GM12878 (cell line): ENCODE data around the gene SHROOM2. TPM values are rescaled to one million over a fixed set of nuclear protein-coding genes. Genes with fewer than 3 reads are reported as not detected.

ENCODE experiments used
- ATAC-seq: fragments of 200-7000 bp; cut with Tn5 transposase; 3 replicates; pipeline ENCODE4 v1.9.1; 2020; ENCODE audit warnings: mild to moderate bottlenecking, moderate library complexity
- BruUV-seq: library from RNA; stranded (reverse); fragments of 400-500 nt; replicated peaks from 2 replicates; lab custom pipeline; 2021; lab: Mats Ljungman, UMichigan
- CTCF ChIA-PET: fragments of 300-600 bp; sonication (Branson Sonifier 250); formaldehyde crosslinking; extraction: SDS; loops from one replicate; lab custom pipeline; 2021; ENCODE audit warnings: inconsistent platforms; lab: Yijun Ruan, JAX
- POLR2A ChIA-PET: fragments of 350-600 bp; formaldehyde crosslinking; extraction: SDS; loops from one replicate; lab custom pipeline; 2021; ENCODE audit warnings: inconsistent platforms; lab: Charles Lee
- RAD21 ChIA-PET: fragments of 300-600 bp; sonication (Branson Sonifier 250); formaldehyde crosslinking; loops from one replicate; lab custom pipeline; 2023; ENCODE audit warnings: antibody characterized with exemption; ENCODE audit not compliant: unreplicated experiment; lab: Charles Lee
- SMC1A ChIA-PET: fragments of 300-600 bp; sonication (Branson Sonifier 250); formaldehyde crosslinking; loops from one replicate; lab custom pipeline; 2023; ENCODE audit not compliant: unreplicated experiment, uncharacterized antibody; lab: Charles Lee
- DNase-seq: peaks from one replicate; pipeline ENCODE4 v3.0.0-alpha.2; 2011; ENCODE audit warnings: low read depth, low spot score
- FAIRE-seq: peaks from 3 replicates; lab custom pipeline; 2011; peaks lifted over from hg19 to GRCh38; lab: Jason Lieb, UNC
- H2AFZ ChIP-seq: 2 replicates; pipeline ENCODE4 v1.6.0; 2011; ENCODE audit warnings: low read depth, low read length, control low read depth; ENCODE audit not compliant: control insufficient read depth
- H3K27ac ChIP-seq: 2 replicates; pipeline ENCODE4 v1.5.1; 2011; ENCODE audit warnings: control low read depth; ENCODE audit not compliant: control insufficient read depth, insufficient read depth
- H3K27me3 ChIP-seq, 2 experiments: replicated peaks in 1 of 2; 2 replicates each; pipeline versions ENCODE4 v1.6.0 to v1.6.1; 2011; ENCODE audit warnings: low read length in 1 of 2; ENCODE audit not compliant: control insufficient read depth in 2 of 2, insufficient read depth in 2 of 2
- H3K36me3 ChIP-seq, 2 experiments: 2 replicates each; pipeline ENCODE4 v1.5.1; 2011; ENCODE audit warnings: low read length in 1 of 2; ENCODE audit not compliant: control insufficient read depth in 2 of 2, insufficient read depth in 2 of 2
- H3K4me1 ChIP-seq: 2 replicates; pipeline ENCODE4 v1.6.1; 2011; ENCODE audit warnings: mild to moderate bottlenecking, low read length, moderate library complexity, mixed read lengths; ENCODE audit not compliant: control insufficient read depth, insufficient read depth
- H3K4me2 ChIP-seq: 2 replicates; pipeline ENCODE4 v1.6.0; 2011; ENCODE audit warnings: control low read depth; ENCODE audit not compliant: control insufficient read depth, insufficient read depth
- H3K4me3 ChIP-seq: fragments of 200-600 bp; sonication (generic); 2 replicates; pipeline ENCODE4 v1.5.1; 2016
- H3K79me2 ChIP-seq: 2 replicates; pipeline ENCODE4 v1.6.0; 2011; ENCODE audit warnings: low read length; ENCODE audit not compliant: control insufficient read depth, insufficient read depth
- H3K9ac ChIP-seq: 2 replicates; pipeline ENCODE4 v1.8.0; 2011; ENCODE audit warnings: low read length, control low read depth, mixed read lengths; ENCODE audit not compliant: control insufficient read depth, insufficient read depth
- H3K9me3 ChIP-seq: replicated peaks from 3 replicates; pipeline ENCODE4 v1.5.1; 2011; ENCODE audit warnings: mild to moderate bottlenecking, low read length; ENCODE audit not compliant: control insufficient read depth, insufficient read depth
- H4K20me1 ChIP-seq: 2 replicates; pipeline ENCODE4 v1.6.0; 2011; ENCODE audit not compliant: control insufficient read depth, insufficient read depth
- CHD4 ChIP-seq: fragments of 200-600 bp; sonication (generic); IDR thresholded peaks from 2 replicates; pipeline ENCODE4 v1.6.1; 2016; ENCODE audit warnings: mild to moderate bottlenecking
- CREM ChIP-seq: IDR thresholded peaks from 2 replicates; pipeline ENCODE4 v1.6.1; 2014; ENCODE audit warnings: antibody characterized with exemption, low read depth
- LARP7 ChIP-seq: fragments of 450-650 bp; IDR thresholded peaks from 2 replicates; pipeline ENCODE4 v1.6.1; 2017; ENCODE audit warnings: mild to moderate bottlenecking
- RBBP5 ChIP-seq: fragments of 200-600 bp; sonication (generic); conservative IDR thresholded peaks from 2 replicates; pipeline ENCODE4 v1.6.1; 2016
- TCF3 ChIP-seq: IDR thresholded peaks from 2 replicates; pipeline ENCODE4 v1.6.1; 2012; ENCODE audit warnings: low read depth, mild to moderate bottlenecking, low read length, borderline replicate concordance; ENCODE audit not compliant: insufficient read depth
- ZNF24 ChIP-seq: fragments of 450-650 bp; IDR thresholded peaks from 2 replicates; pipeline ENCODE4 v1.6.1; 2017; ENCODE audit warnings: antibody characterized with exemption, mild to moderate bottlenecking
- WGBS: methylation state at CpG from one replicate; pipeline ENCODE4 v1.1.6; 2016; ENCODE audit warnings: low lambda C conversion rate; ENCODE audit not compliant: insufficient replicate concordance, insufficient coverage; ENCODE audit errors: missing lambda C conversion rate; 5-methylcytosine and 5-hydroxymethylcytosine counted together
- in situ Hi-C: fragments of 300-500 bp; cut with MboI; formaldehyde crosslinking; loops from 9 replicates; pipeline ENCODE4 v1.14.3; 2018; ENCODE audit warnings: mixed read lengths
- intact Hi-C: fragments of 100-400 bp; cut with micrococcal nuclease; formaldehyde crosslinking; loops from one replicate; pipeline ENCODE4 v1.14.2; 2022; ENCODE audit not compliant: unreplicated experiment
- polyA plus RNA-seq, 11 experiments: library from polyadenylated mRNA; depleted of rRNA in 4 of 11; unstranded in 6 of 11; stranded (reverse) in 5 of 11; fragments of >200 nt; fragmentation: Nextera tagmentation in 4 of 11; fragmentation: Illumina TruSeq in 1 of 11; extraction: Ambion mirVana in 4 of 11; extraction: Trizol in 1 of 11; gene quantifications; 1 replicate in 1 of 11; 2 replicates in 10 of 11; pipeline versions ENCODE4 v1.2.1 to v1.2.3, GENCODE V29; 2011 to 2016; ENCODE audit warnings: inconsistent platforms in 2 of 11, missing spikeins in 2 of 11, low read depth in 1 of 11
- total RNA-seq, 4 experiments: library from RNA; depleted of rRNA in 3 of 4; stranded (reverse); fragments of >200 nt in 3 of 4; fragmentation: Illumina TruSeq in 1 of 4; extraction: Trizol in 1 of 4; gene quantifications; 2 replicates each; pipeline versions ENCODE4 v1.2.1 to v1.2.3, GENCODE V29; 2013 to 2021
- TF ChIP-seq, protein P1 (sequence below): IDR thresholded peaks from 2 replicates; pipeline ENCODE4 v1.6.1; 2012; ENCODE audit warnings: low read depth, low read length, improper control_type of control experiment
- TF ChIP-seq, protein P2 (sequence below): fragments of 450-650 bp; IDR thresholded peaks from 2 replicates; pipeline ENCODE4 v1.6.1; 2018; ENCODE audit warnings: mild to moderate bottlenecking, low read depth, moderate library complexity; ENCODE audit not compliant: partially characterized antibody

The SHROOM2 gene
- total and polyA plus RNA-seq, 10 of the 15 experiments (the other 5 are each of a cell fraction or from before 2014, with no cell fraction given) = under 0.01 to 0.15 (median 0.09) TPM; not detected in 2

DNA sequence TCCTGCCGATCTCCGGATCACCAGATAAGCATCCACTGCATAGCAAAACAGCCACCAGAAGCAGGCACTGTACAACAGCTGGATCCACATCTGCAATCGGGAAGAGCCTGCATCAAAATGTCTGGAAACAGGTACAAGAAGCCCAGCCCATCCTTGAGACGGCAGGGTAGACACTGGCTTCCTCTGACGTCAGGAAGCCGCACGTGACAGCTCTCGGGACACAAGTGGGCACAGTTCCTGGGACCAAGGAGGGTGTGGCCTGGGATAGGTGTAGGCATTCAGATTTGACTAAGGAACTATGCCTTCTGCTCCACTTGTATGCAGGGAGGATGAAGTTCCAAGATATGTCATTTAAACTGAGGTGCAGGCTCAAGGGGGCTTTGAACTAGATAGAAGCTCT lies 26.9 kb upstream of the SHROOM2 start:
- Histone ChIP-seq H3K27me3 (no peaks in the 10 kb centered on the region), H2AFZ (no peak overlapping the region), H3K4me3 (no peak overlapping the region), H3K27ac (no peak overlapping the region), H3K4me2 (no peak overlapping the region), H4K20me1 (no peaks in the 10 kb centered on the region), H3K9me3 (no peaks in the 10 kb centered on the region; the same call in 2 of the 3 replicates), H3K79me2 (no peaks in the 10 kb centered on the region), H3K4me1 (no peaks in the 10 kb centered on the region), H3K36me3 (no peaks in the 10 kb centered on the region), H3K9ac (no peak overlapping the region)
- DNase-seq (no peak), FAIRE-seq (no peak), ATAC-seq (no peak)
- TF ChIP-seq, protein P1, sequence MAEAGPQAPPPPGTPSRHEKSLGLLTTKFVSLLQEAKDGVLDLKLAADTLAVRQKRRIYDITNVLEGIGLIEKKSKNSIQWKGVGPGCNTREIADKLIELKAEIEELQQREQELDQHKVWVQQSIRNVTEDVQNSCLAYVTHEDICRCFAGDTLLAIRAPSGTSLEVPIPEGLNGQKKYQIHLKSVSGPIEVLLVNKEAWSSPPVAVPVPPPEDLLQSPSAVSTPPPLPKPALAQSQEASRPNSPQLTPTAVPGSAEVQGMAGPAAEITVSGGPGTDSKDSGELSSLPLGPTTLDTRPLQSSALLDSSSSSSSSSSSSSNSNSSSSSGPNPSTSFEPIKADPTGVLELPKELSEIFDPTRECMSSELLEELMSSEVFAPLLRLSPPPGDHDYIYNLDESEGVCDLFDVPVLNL = no peak
- TF ChIP-seq LARP7 (no peak), ZNF24 (no peak), TCF3 (no peak), RBBP5 (no peak), CREM (no peak), CHD4 (no peak)
- TF ChIP-seq, protein P2, sequence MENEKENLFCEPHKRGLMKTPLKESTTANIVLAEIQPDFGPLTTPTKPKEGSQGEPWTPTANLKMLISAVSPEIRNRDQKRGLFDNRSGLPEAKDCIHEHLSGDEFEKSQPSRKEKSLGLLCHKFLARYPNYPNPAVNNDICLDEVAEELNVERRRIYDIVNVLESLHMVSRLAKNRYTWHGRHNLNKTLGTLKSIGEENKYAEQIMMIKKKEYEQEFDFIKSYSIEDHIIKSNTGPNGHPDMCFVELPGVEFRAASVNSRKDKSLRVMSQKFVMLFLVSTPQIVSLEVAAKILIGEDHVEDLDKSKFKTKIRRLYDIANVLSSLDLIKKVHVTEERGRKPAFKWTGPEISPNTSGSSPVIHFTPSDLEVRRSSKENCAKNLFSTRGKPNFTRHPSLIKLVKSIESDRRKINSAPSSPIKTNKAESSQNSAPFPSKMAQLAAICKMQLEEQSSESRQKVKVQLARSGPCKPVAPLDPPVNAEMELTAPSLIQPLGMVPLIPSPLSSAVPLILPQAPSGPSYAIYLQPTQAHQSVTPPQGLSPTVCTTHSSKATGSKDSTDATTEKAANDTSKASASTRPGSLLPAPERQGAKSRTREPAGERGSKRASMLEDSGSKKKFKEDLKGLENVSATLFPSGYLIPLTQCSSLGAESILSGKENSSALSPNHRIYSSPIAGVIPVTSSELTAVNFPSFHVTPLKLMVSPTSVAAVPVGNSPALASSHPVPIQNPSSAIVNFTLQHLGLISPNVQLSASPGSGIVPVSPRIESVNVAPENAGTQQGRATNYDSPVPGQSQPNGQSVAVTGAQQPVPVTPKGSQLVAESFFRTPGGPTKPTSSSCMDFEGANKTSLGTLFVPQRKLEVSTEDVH = no peak
- POLR2A ChIA-PET = no interaction called here
- SMC1A ChIA-PET = no interaction called here
- CTCF ChIA-PET = no interaction called here
- in situ Hi-C loops (no loop called here), intact Hi-C loops (no loop called here)
- RAD21 ChIA-PET = no interaction called here
- 48% methylated on average over 8 of the region's 8 CpGs for WGBS
- no TSS peak for BruUV-seq
